Vagina (tissue), 2 donors: ENCODE results near the gene ABCD2.

Experiments used
- POLR2A ChIP-seq, 2 donors: fragments of 450-650 bp; IDR thresholded peaks; one replicate each; pipeline ENCODE4 v1.6.1; 2017; ENCODE audit warnings: antibody characterized with exemption in 2 of 2, mild to moderate bottlenecking in 2 of 2, moderate library complexity in 2 of 2
- TF ChIP-seq, protein P1 (sequence below), 3 experiments: fragments of 450-650 bp in 2 of 3; fragments of 200-600 bp in 1 of 3; sonication (generic) in 1 of 3; IDR thresholded peaks; one replicate each; pipeline ENCODE4 v1.5.1; 2017 to 2019; ENCODE audit warnings: antibody characterized with exemption in 3 of 3, mild to moderate bottlenecking in 2 of 3, moderate library complexity in 2 of 3

DNA sequence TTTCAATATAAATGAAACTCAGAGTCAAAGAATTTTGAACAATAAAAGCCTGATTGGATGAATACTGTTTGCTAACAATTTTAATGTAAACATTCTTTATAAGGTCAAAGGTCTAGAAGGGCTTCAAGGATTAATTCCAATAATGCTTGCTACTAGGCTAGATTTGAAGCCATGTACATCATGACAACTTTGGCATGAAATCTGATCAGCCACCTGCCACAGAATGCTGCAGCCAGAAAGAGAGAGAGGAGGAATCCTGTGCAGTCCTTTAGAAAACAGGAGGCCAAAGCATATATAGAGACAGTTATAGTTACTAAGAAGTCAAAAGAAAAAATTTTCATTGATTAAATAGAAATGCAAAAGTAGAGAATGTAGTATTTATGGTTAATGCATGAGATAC, 47.1 kb downstream of the ABCD2 start:
- TF ChIP-seq, protein P1, sequence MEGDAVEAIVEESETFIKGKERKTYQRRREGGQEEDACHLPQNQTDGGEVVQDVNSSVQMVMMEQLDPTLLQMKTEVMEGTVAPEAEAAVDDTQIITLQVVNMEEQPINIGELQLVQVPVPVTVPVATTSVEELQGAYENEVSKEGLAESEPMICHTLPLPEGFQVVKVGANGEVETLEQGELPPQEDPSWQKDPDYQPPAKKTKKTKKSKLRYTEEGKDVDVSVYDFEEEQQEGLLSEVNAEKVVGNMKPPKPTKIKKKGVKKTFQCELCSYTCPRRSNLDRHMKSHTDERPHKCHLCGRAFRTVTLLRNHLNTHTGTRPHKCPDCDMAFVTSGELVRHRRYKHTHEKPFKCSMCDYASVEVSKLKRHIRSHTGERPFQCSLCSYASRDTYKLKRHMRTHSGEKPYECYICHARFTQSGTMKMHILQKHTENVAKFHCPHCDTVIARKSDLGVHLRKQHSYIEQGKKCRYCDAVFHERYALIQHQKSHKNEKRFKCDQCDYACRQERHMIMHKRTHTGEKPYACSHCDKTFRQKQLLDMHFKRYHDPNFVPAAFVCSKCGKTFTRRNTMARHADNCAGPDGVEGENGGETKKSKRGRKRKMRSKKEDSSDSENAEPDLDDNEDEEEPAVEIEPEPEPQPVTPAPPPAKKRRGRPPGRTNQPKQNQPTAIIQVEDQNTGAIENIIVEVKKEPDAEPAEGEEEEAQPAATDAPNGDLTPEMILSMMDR (IDR thresholded peaks at IDR 0.05): no peak
- no peak for TF ChIP-seq POLR2A (IDR thresholded peaks at IDR 0.05)
